Measurements from ENCODE around the gene NTPCR.

- TF ChIP-seq CTCF (conservative IDR thresholded peaks at IDR 0.05) (no peak), ZFX (IDR thresholded peaks at IDR 0.05) (no peak)
These were observed 35.2 kb upstream of the NTPCR start for GRCh38 chr1:232915212-232915611.

All from C4-2B (cell line).